GM12865 (cell line): ENCODE measurements around the gene PRKCA.

Experiments
- DNase-seq: peaks from one replicate; pipeline ENCODE4 v3.0.0; 2010; ENCODE audit warnings: low read depth
- H3K4me3 ChIP-seq: 2 replicates; pipeline ENCODE4 v1.5.1; 2011; ENCODE audit warnings: mild to moderate bottlenecking, low read depth, low read length, control low read depth
- CTCF ChIP-seq: IDR thresholded peaks from 2 replicates; pipeline ENCODE4 v1.5.1; 2011; ENCODE audit warnings: low read length, control low read depth, low read depth, inconsistent platforms; ENCODE audit not compliant: insufficient read depth; ENCODE audit errors: missing control alignments

Gene PRKCA

GRCh38 chr17:66564992-66565465, 262.6 kb downstream of the PRKCA start:
- H3K4me3 ChIP-seq, result no peak overlapping the region
- no peak for TF ChIP-seq CTCF
- DNase-seq, result no peak

GRCh38 chr17:66567234-66568170, 265.1 kb downstream of the PRKCA start:
- peak; percentile 93 for TF ChIP-seq CTCF
- H3K4me3 ChIP-seq, result no peak overlapping the region
- peak; percentile 78 for DNase-seq

- H3K4me3 ChIP-seq, result no peak overlapping the region
- DNase-seq, result no peak
- TF ChIP-seq CTCF, result no peak
These were observed 267.2 kb downstream of the PRKCA start for GRCh38 chr17:66569572-66569971.

- TF ChIP-seq CTCF, result no peak
- H3K4me3 ChIP-seq, result no peak overlapping the region
- no peak for DNase-seq
These were observed 268.2 kb downstream of the PRKCA start for GRCh38 chr17:66570447-66571195.

- no peak for DNase-seq
These were observed 269.3 kb downstream of the PRKCA start for GRCh38 chr17:66571745-66572144.

GRCh38 chr17:66573078-66573477, 270.7 kb downstream of the PRKCA start:
- no peak for TF ChIP-seq CTCF
- peak; percentile 5 for DNase-seq
- no peak overlapping the region for H3K4me3 ChIP-seq

More at GRCh38 chr17:66571745-66572144, 269.3 kb downstream of the PRKCA start:
- H3K4me3 ChIP-seq, result no peak overlapping the region
- no peak for TF ChIP-seq CTCF
